Astrocyte (in vitro differentiated cells and primary cell): ENCODE results near the gene TMEM203. TPM values are rescaled to one million over a fixed set of nuclear protein-coding genes. Genes with fewer than 3 reads are reported as not detected.

ENCODE experiments used
- DNase-seq: peaks from one replicate; pipeline ENCODE4 v3.0.0-alpha.2; 2010; ENCODE audit warnings: low read depth
- FAIRE-seq: peaks from 2 replicates; lab custom pipeline; 2011; peaks lifted over from hg19 to GRCh38; lab: Jason Lieb, UNC
- H2AFZ ChIP-seq: 2 replicates; pipeline ENCODE4 v1.6.0; 2012; ENCODE audit warnings: low read depth, low read length, inconsistent platforms
- H3K27ac ChIP-seq: 2 replicates; pipeline ENCODE4 v1.5.1; 2011; ENCODE audit warnings: low read depth, low read length, inconsistent platforms
- H3K27me3 ChIP-seq: 2 replicates; pipeline ENCODE4 v1.6.0; 2011; ENCODE audit warnings: low read length, inconsistent platforms; ENCODE audit not compliant: insufficient read depth
- H3K36me3 ChIP-seq: 2 replicates; pipeline ENCODE4 v1.5.1; 2011; ENCODE audit warnings: low read length, inconsistent platforms; ENCODE audit not compliant: insufficient read depth
- H3K4me1 ChIP-seq: 2 replicates; pipeline ENCODE4 v1.5.1; 2011; ENCODE audit warnings: low read length, inconsistent platforms; ENCODE audit not compliant: insufficient read depth
- H3K4me2 ChIP-seq: 2 replicates; pipeline ENCODE4 v1.6.0; 2012; ENCODE audit warnings: low read length, inconsistent platforms
- H3K4me3 ChIP-seq: 2 replicates; pipeline ENCODE4 v1.5.1; 2011; ENCODE audit warnings: low read depth, mild to moderate bottlenecking, low read length, inconsistent platforms; ENCODE audit not compliant: insufficient read depth
- H3K79me2 ChIP-seq: 2 replicates; pipeline ENCODE4 v1.6.0; 2012; ENCODE audit warnings: mild to moderate bottlenecking, low read length, inconsistent platforms; ENCODE audit not compliant: insufficient read depth
- H3K9ac ChIP-seq: 2 replicates; pipeline ENCODE4 v1.6.0; 2012; ENCODE audit warnings: mild to moderate bottlenecking, low read length, inconsistent platforms
- H3K9me3 ChIP-seq: 2 replicates; pipeline ENCODE4 v1.5.1; 2012; ENCODE audit warnings: low read depth, mild to moderate bottlenecking, low read length, inconsistent platforms; ENCODE audit not compliant: insufficient read depth
- H4K20me1 ChIP-seq: 2 replicates; pipeline ENCODE4 v1.6.0; 2012; ENCODE audit warnings: low read length, inconsistent platforms; ENCODE audit not compliant: insufficient read depth
- H3K27ac Mint-ChIP-seq: one replicate; pipeline ENCODE4 v1.8.0; 2021; ENCODE audit warnings: mild to moderate bottlenecking, mixed read lengths; ENCODE audit not compliant: unreplicated experiment
- H3K27me3 Mint-ChIP-seq: one replicate; pipeline ENCODE4 v1.8.0; 2021; ENCODE audit warnings: low read depth, mixed read lengths; ENCODE audit not compliant: unreplicated experiment
- H3K36me3 Mint-ChIP-seq: one replicate; pipeline ENCODE4 v1.8.0; 2021; ENCODE audit warnings: low read depth, mixed read lengths; ENCODE audit not compliant: unreplicated experiment
- H3K4me1 Mint-ChIP-seq: one replicate; pipeline ENCODE4 v1.8.0; 2021; ENCODE audit warnings: low read depth, mixed read lengths; ENCODE audit not compliant: unreplicated experiment
- H3K4me3 Mint-ChIP-seq: one replicate; pipeline ENCODE4 v1.8.0; 2021; ENCODE audit warnings: mild to moderate bottlenecking, moderate library complexity, mixed read lengths; ENCODE audit not compliant: unreplicated experiment
- H3K9me3 Mint-ChIP-seq: one replicate; pipeline ENCODE4 v1.8.0; 2021; ENCODE audit warnings: mild to moderate bottlenecking, mixed read lengths; ENCODE audit not compliant: unreplicated experiment
- EZH2 ChIP-seq: IDR thresholded peaks from 2 replicates; pipeline ENCODE4 v1.6.1; 2012; ENCODE audit warnings: mild to moderate bottlenecking, low read length, inconsistent platforms; ENCODE audit not compliant: insufficient read depth
- total RNA-seq: library from RNA; stranded (reverse); gene quantifications from 2 replicates; pipeline ENCODE4 v1.2.1, GENCODE V29; 2021
- TF ChIP-seq, protein P1 (sequence below): IDR thresholded peaks from 2 replicates; pipeline ENCODE4 v1.5.1; 2011; ENCODE audit warnings: low read depth, mild to moderate bottlenecking, inconsistent platforms, low read length, moderate library complexity; ENCODE audit not compliant: insufficient read depth

Gene TMEM203
- total RNA-seq, 1 donor from 2014 or later = 28.7 TPM

DNA sequence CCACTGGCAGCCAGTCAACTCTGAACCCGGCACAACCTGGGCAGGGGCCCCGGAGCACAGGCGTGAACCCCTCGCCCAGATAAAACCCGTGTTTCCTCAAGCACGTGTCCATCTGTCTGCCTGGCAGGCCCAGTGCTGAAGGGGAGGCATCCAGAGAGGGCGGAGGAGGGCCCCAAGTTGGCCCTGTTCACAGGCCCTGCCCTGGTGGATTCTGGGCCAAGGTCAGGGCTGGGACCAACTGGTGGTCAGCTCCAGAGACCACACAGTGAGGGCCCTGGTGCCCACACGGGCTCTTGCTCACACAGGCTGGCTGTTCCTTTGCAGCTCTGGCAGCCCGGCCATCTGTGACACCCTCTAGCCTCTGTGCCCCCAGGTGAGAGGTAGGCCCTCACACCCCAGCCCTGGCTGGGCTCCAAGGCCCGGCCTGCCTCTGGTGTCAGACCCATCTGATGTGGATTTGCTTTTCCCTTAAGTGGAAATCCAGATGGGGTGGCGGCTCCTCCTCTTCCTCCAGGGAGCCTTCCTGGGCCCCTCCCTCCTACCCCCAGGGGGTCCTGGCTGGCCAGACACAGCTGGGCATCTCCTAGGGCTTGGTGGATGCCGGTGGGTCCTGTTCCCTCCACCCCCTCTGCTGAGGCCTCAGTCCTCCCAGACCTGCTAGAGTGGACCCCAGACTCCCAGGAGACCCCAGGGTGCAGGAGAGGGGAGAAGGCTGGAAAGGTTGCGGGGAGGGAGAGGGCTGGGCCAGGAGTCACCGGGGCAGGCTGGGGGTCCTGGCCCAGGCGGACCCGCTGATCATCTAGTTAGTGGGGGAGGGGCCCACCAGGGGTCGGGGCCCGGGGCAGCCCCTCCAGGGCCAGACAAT lies 45.1 kb upstream of the TMEM203 start:
- Histone ChIP-seq H3K36me3 (no peaks in the 10 kb centered on the region), H3K79me2 (peaks cover 9% of the 10 kb centered on the region), H3K4me3 (no peak overlapping the region), H3K27me3 (no peaks in the 10 kb centered on the region), H3K27ac (no peak overlapping the region), H4K20me1 (peaks cover 2% of the 10 kb centered on the region), H3K4me1 (peaks cover 10% of the 10 kb centered on the region), H3K9ac (no peak overlapping the region), H2AFZ (no peak overlapping the region), H3K9me3 (no peaks in the 10 kb centered on the region), H3K4me2 (no peak overlapping the region)
- no peak overlapping the region for H3K4me3 Mint-ChIP-seq
- no peaks in the 10 kb centered on the region for H3K9me3 Mint-ChIP-seq
- H3K36me3 Mint-ChIP-seq = no peaks in the 10 kb centered on the region
- H3K4me1 Mint-ChIP-seq = peaks cover 2% of the 10 kb centered on the region
- H3K27ac Mint-ChIP-seq = no peak overlapping the region
- DNase-seq = no peak
- TF ChIP-seq, protein P1, sequence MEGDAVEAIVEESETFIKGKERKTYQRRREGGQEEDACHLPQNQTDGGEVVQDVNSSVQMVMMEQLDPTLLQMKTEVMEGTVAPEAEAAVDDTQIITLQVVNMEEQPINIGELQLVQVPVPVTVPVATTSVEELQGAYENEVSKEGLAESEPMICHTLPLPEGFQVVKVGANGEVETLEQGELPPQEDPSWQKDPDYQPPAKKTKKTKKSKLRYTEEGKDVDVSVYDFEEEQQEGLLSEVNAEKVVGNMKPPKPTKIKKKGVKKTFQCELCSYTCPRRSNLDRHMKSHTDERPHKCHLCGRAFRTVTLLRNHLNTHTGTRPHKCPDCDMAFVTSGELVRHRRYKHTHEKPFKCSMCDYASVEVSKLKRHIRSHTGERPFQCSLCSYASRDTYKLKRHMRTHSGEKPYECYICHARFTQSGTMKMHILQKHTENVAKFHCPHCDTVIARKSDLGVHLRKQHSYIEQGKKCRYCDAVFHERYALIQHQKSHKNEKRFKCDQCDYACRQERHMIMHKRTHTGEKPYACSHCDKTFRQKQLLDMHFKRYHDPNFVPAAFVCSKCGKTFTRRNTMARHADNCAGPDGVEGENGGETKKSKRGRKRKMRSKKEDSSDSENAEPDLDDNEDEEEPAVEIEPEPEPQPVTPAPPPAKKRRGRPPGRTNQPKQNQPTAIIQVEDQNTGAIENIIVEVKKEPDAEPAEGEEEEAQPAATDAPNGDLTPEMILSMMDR = no peak
- TF ChIP-seq EZH2 = no peak
- FAIRE-seq = no peak
- peaks cover 6% of the 10 kb centered on the region for H3K27me3 Mint-ChIP-seq

- H3K27me3 ChIP-seq = no peaks in the 10 kb centered on the region
- Mint-ChIP-seq H3K4me1 (peaks cover 12% of the 10 kb centered on the region), H3K27ac (no peak overlapping the region), H3K36me3 (no peaks in the 10 kb centered on the region), H3K9me3 (no peaks in the 10 kb centered on the region), H3K4me3 (no peak overlapping the region), H3K27me3 (peaks cover 4% of the 10 kb centered on the region)
- H3K9me3 ChIP-seq = no peaks in the 10 kb centered on the region
- peaks cover 3% of the 10 kb centered on the region for H3K36me3 ChIP-seq
- no peak overlapping the region for H3K9ac ChIP-seq
- no peak for DNase-seq
- H3K79me2 ChIP-seq = peaks cover 18% of the 10 kb centered on the region
- no peak overlapping the region for H2AFZ ChIP-seq
- no peak overlapping the region for H3K4me3 ChIP-seq
- peaks cover 24% of the 10 kb centered on the region for H4K20me1 ChIP-seq
- peaks cover 9% of the 10 kb centered on the region for H3K4me1 ChIP-seq
- no peak for FAIRE-seq
- H3K4me2 ChIP-seq = no peak overlapping the region
- TF ChIP-seq, protein P1 = no peak
- no peak for TF ChIP-seq EZH2
- H3K27ac ChIP-seq = no peak overlapping the region
Measured at GRCh38 chr9:137247916-137248175, 42.4 kb upstream of the TMEM203 start.
